HCT116 (cell line): ENCODE data around the gene PNPLA5. TPM values are rescaled to one million over a fixed set of nuclear protein-coding genes. Genes with fewer than 3 reads are reported as not detected.

Experiments used
- ATAC-seq: fragments of 200-7000 bp; cut with Tn5 transposase; 2 replicates; pipeline ENCODE4 v1.9.1; 2020; ENCODE audit warnings: mild to moderate bottlenecking, moderate library complexity
- BruUV-seq: library from RNA; stranded (reverse); fragments of 400-500 nt; replicated peaks from 2 replicates; lab custom pipeline; 2021; lab: Mats Ljungman, UMichigan
- CTCF ChIA-PET: fragments of 300-600 bp; sonication (Branson Sonifier 250); formaldehyde crosslinking; loops from one replicate; lab custom pipeline; 2021; ENCODE audit warnings: antibody characterized with exemption; lab: Charles Lee
- POLR2A ChIA-PET: fragments of 300-600, 350-600 bp; sonication (Branson Sonifier 250); formaldehyde crosslinking; loops from one replicate; lab custom pipeline; 2021; ENCODE audit warnings: antibody characterized with exemption; lab: Charles Lee
- RAD21 ChIA-PET, 2 experiments: fragments of 300-600 bp; sonication (Branson Sonifier 250); formaldehyde crosslinking; loops; one replicate each; lab custom pipeline; 2023; ENCODE audit warnings: low total read pairs in 2 of 2; ENCODE audit not compliant: uncharacterized antibody in 2 of 2, unreplicated experiment in 2 of 2, low non-redundant PET in 1 of 2; lab: Charles Lee
- DNase-seq: peaks from one replicate; pipeline ENCODE4 v3.0.0-alpha.2; 2010; ENCODE audit warnings: low read depth, low spot score
- H2AFZ ChIP-seq: fragments of 200-600 bp; shearing (Covaris generic), sonication (generic); 2 replicates; pipeline ENCODE4 v1.6.1; 2017; ENCODE audit warnings: low read depth, mixed run types, mixed read lengths, antibody characterized with exemption, low read length; ENCODE audit not compliant: poor library complexity, severe bottlenecking
- H3K27ac ChIP-seq: 2 replicates; pipeline ENCODE4 v1.5.1; 2012; ENCODE audit warnings: low read depth, low read length
- H3K27me3 ChIP-seq: fragments of 200-600 bp; sonication (generic); 2 replicates; pipeline ENCODE4 v1.6.1; 2016; ENCODE audit warnings: mixed run types, low read length, mixed read lengths; ENCODE audit not compliant: insufficient read depth
- H3K36me3 ChIP-seq, 2 experiments: fragments of 200-500 bp in 1 of 2; fragments of 200-600 bp in 1 of 2; sonication (Bioruptor generic) in 1 of 2; sonication (generic) in 1 of 2; 2 replicates each; pipeline versions ENCODE4 v1.5.1 to v1.6.1; 2014 to 2016; ENCODE audit warnings: low read length in 2 of 2, inconsistent platforms in 1 of 2, mixed read lengths in 1 of 2, mixed run types in 1 of 2; ENCODE audit not compliant: insufficient read depth in 2 of 2, control insufficient read depth in 1 of 2
- H3K4me1 ChIP-seq, 2 experiments: fragments of 200-600 bp in 1 of 2; sonication (generic) in 1 of 2; 2 replicates each; pipeline versions ENCODE4 v1.5.1 to v1.6.1; 2012 to 2017; ENCODE audit warnings: low read length in 2 of 2, inconsistent platforms in 1 of 2, mild to moderate bottlenecking in 1 of 2, mixed read lengths in 1 of 2, mixed run types in 1 of 2, moderate library complexity in 1 of 2; ENCODE audit not compliant: insufficient read depth in 2 of 2, control insufficient read depth in 1 of 2
- H3K4me2 ChIP-seq: fragments of 200-600 bp; sonication (generic); 2 replicates; pipeline ENCODE4 v1.6.1; 2017; ENCODE audit warnings: mixed run types, low read length, mixed read lengths
- H3K4me3 ChIP-seq, 2 experiments: fragments of 200-600 bp in 1 of 2; sonication (generic) in 1 of 2; replicated peaks in 1 of 2; 2 replicates each; pipeline ENCODE4 v1.5.1; 2011 to 2016; ENCODE audit warnings: low read length in 2 of 2, control low read depth in 1 of 2, low read depth in 1 of 2, mild to moderate bottlenecking in 1 of 2, mixed read lengths in 1 of 2, mixed run types in 1 of 2
- H3K79me2 ChIP-seq: fragments of 200-600 bp; sonication (generic); 2 replicates; pipeline ENCODE4 v1.6.1; 2017; ENCODE audit warnings: mild to moderate bottlenecking, mixed run types, low read length, moderate library complexity, mixed read lengths; ENCODE audit not compliant: insufficient read depth
- H3K9ac ChIP-seq: fragments of 200-600 bp; sonication (generic); 2 replicates; pipeline ENCODE4 v1.6.1; 2016; ENCODE audit warnings: low read length, mixed read lengths
- H3K9me2 ChIP-seq: fragments of 200-600 bp; sonication (generic), shearing (Covaris generic); 2 replicates; pipeline ENCODE4 v1.6.1; 2017; ENCODE audit warnings: mixed run types, mild to moderate bottlenecking, moderate library complexity; ENCODE audit not compliant: insufficient read depth
- H3K9me3 ChIP-seq, 2 experiments: fragments of 200-500 bp in 1 of 2; fragments of 200-600 bp in 1 of 2; sonication (Bioruptor generic) in 1 of 2; sonication (generic) in 1 of 2; 2 replicates each; pipeline ENCODE4 v1.6.1; 2014 to 2017; ENCODE audit warnings: low read length in 2 of 2, mixed read lengths in 2 of 2, inconsistent platforms in 1 of 2, low read depth in 1 of 2, mild to moderate bottlenecking in 1 of 2, mixed run types in 1 of 2, moderate library complexity in 1 of 2; ENCODE audit not compliant: control insufficient read depth in 1 of 2, insufficient read depth in 1 of 2
- H4K20me1 ChIP-seq: fragments of 200-600 bp; sonication (generic), shearing (Covaris generic); 2 replicates; pipeline ENCODE4 v1.6.1; 2017; ENCODE audit warnings: mixed run types, mild to moderate bottlenecking, moderate library complexity; ENCODE audit not compliant: insufficient read depth
- EZH2phosphoT487 ChIP-seq: fragments of 200-600 bp; IDR thresholded peaks from 2 replicates; pipeline ENCODE4 v1.6.1; 2018; ENCODE audit warnings: antibody characterized with exemption, borderline replicate concordance
- FOSL1 ChIP-seq: IDR thresholded peaks from 2 replicates; pipeline ENCODE4 v1.6.1; 2012; ENCODE audit warnings: low read depth
- RAD21 ChIP-seq: IDR thresholded peaks from 2 replicates; pipeline ENCODE4 v1.6.1; 2012; ENCODE audit warnings: low read depth, mild to moderate bottlenecking
- TCF7L2 ChIP-seq: IDR thresholded peaks from 2 replicates; pipeline ENCODE4 v1.7.0; 2011; ENCODE audit warnings: borderline replicate concordance, inconsistent platforms; ENCODE audit not compliant: insufficient read depth, insufficient read length; ENCODE audit errors: extremely low read depth
- ZNF274 ChIP-seq: fragments of 200-500 bp; sonication (Bioruptor generic); IDR thresholded peaks from 2 replicates; pipeline ENCODE4 v1.6.1; 2014; ENCODE audit warnings: mild to moderate bottlenecking, low read depth, low read length, inconsistent platforms
- intact Hi-C: fragments of 100-400 bp; cut with micrococcal nuclease; formaldehyde crosslinking; loops from 2 replicates; pipeline ENCODE4 v1.10.0; 2022
- total RNA-seq: library from RNA; stranded (reverse); gene quantifications from one replicate; pipeline ENCODE4 v1.2.1, GENCODE V29; 2021; ENCODE audit not compliant: unreplicated experiment
- TF ChIP-seq, protein P1 (sequence below), 3 experiments: fragments of 200-600 bp in 1 of 3; sonication (generic) in 1 of 3; IDR thresholded peaks in 2 of 3; conservative IDR thresholded peaks in 1 of 3; 2 replicates each; pipeline ENCODE4 v1.5.1; 2012 to 2017; ENCODE audit warnings: low read depth in 2 of 3, low read length in 2 of 3, antibody characterized with exemption in 1 of 3, borderline replicate concordance in 1 of 3, control low read depth in 1 of 3, mild to moderate bottlenecking in 1 of 3, mixed read lengths in 1 of 3, mixed run types in 1 of 3, moderate library complexity in 1 of 3; ENCODE audit not compliant: insufficient read depth in 1 of 3

PNPLA5 gene
- total RNA-seq, 1 experiment from 2014 or later, result 2.9 TPM

GRCh38 chr22:43883012-43883661, 8.7 kb downstream of the PNPLA5 start:
- Histone ChIP-seq H4K20me1 (no peaks in the 10 kb centered on the region), H3K27me3 (no peaks in the 10 kb centered on the region), H3K9me2 (no peaks in the 10 kb centered on the region), H3K9me3 (no peaks in the 10 kb centered on the region), H3K79me2 (no peaks in the 10 kb centered on the region), H3K9ac (no peak overlapping the region), H3K4me1 (peaks cover 0 to 7% of the 10 kb centered on the region in 2 experiments; a peak in 1 of 4 replicates), H3K4me3 (no peak overlapping the region), H3K4me2 (no peak overlapping the region), H3K27ac (no peak overlapping the region), H2AFZ (no peak overlapping the region), H3K36me3 (no peaks in the 10 kb centered on the region)
- DNase-seq (peak; percentile 81), ATAC-seq (peak; percentile 89)
- CTCF ChIA-PET, result interaction anchor here (0.6 to 2.1 kb wide), 32 partner anchors 9 to 802 kb away, joined by 3 to 64 read pairs (median 5); partner anchors contain the start of genes PNPLA5 and SULT4A1
- TF ChIP-seq RAD21 (peak; percentile 73), ZNF274 (no peak), EZH2phosphoT487 (no peak), TCF7L2 (no peak), FOSL1 (peak; percentile 46)
- TF ChIP-seq, protein P1, sequence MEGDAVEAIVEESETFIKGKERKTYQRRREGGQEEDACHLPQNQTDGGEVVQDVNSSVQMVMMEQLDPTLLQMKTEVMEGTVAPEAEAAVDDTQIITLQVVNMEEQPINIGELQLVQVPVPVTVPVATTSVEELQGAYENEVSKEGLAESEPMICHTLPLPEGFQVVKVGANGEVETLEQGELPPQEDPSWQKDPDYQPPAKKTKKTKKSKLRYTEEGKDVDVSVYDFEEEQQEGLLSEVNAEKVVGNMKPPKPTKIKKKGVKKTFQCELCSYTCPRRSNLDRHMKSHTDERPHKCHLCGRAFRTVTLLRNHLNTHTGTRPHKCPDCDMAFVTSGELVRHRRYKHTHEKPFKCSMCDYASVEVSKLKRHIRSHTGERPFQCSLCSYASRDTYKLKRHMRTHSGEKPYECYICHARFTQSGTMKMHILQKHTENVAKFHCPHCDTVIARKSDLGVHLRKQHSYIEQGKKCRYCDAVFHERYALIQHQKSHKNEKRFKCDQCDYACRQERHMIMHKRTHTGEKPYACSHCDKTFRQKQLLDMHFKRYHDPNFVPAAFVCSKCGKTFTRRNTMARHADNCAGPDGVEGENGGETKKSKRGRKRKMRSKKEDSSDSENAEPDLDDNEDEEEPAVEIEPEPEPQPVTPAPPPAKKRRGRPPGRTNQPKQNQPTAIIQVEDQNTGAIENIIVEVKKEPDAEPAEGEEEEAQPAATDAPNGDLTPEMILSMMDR (IDR thresholded peaks at IDR 0.05 in 2 of 3, conservative IDR thresholded peaks at IDR 0.05 in 1 of 3; ENCODE audit: borderline replicate concordance in 1 of 3, insufficient read depth in 1 of 3, low read depth in 2 of 3, low read length in 2 of 3), result peak; percentile 72 to 96 (median 90)
- no TSS peak for BruUV-seq
- RAD21 ChIA-PET, result interaction anchor here (0.6 to 1.3 kb wide), 4 partner anchors 63 to 741 kb away, joined by 3 to 14 read pairs (median 6); partner anchors contain the start of gene SAMM50 (in 1 of the 2)
- intact Hi-C loops, result loop anchor here (1.0 to 10.0 kb wide), 3 partner anchors 63 to 742 kb away; no protein-coding TSS in a partner anchor
- POLR2A ChIA-PET, result interaction anchor here (1.1 kb wide), 2 partner anchors 62 to 72 kb away, joined by 4 read pairs; partner anchors contain the start of gene SAMM50
